ENCODE results near the gene WDR36. TPM values are rescaled to one million over a fixed set of nuclear protein-coding genes. Genes with fewer than 3 reads are reported as not detected.

Gene WDR36
- total and polyA plus RNA-seq, 2 donors = 11.8 to 30.1 TPM

DNA sequence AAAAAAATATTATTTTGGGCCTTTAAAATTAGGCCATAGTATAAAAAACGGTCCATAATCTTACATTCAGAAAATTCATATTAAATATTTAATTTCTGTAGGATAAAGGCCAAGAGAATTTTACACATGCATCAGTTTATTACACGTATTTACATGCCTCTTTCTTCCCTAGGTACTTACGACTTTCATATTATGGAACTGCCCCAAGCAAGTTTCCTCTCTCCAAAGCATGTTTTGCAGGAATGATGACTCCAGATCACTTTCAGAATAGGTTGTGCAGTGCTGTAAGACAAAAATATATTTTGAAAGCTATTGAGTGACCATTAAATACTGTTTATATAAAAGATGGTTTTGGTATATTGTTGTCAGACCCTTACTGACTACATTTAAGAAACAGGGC is 61.8 kb downstream of the WDR36 start:
- WGBS = 97% methylated on average over 3 of the region's 3 CpGs
- Histone ChIP-seq H3K9me3 (ENCODE audit: control insufficient read depth in 2 of 2, insufficient read depth in 1 of 2, low read length in 1 of 2) (no peaks in the 10 kb centered on the region), H3K4me1 (ENCODE audit: control insufficient read depth in 2 of 2, insufficient read depth in 2 of 2, low read length in 2 of 2) (peaks cover 0 to 15% of the 10 kb centered on the region in 2 donors), H3K4me3 (ENCODE audit: low read length in 2 of 2) (no peak overlapping the region), H3K27me3 (ENCODE audit: control insufficient read depth in 2 of 2, insufficient read depth in 1 of 2, low read length in 1 of 2) (no peaks in the 10 kb centered on the region), H3K36me3 (ENCODE audit: control insufficient read depth in 2 of 2, insufficient read depth in 2 of 2, low read length in 1 of 2) (no peaks in the 10 kb centered on the region), H3K27ac (ENCODE audit: low read depth in 1 of 2, low read length in 1 of 2) (no peak overlapping the region)
- DNase-seq (ENCODE audit: low read depth in 6 of 9, low spot score in 9 of 9) = no peak

- H3K36me3 ChIP-seq (ENCODE audit: control insufficient read depth in 2 of 2, insufficient read depth in 2 of 2, low read length in 1 of 2) = no peaks in the 10 kb centered on the region
- WGBS = 29% methylated on average over 9 of the region's 9 CpGs
- peaks cover 0 to 15% of the 10 kb centered on the region in 2 donors for H3K4me1 ChIP-seq (ENCODE audit: control insufficient read depth in 2 of 2, insufficient read depth in 2 of 2, low read length in 2 of 2)
- no peak overlapping the region for H3K27ac ChIP-seq (ENCODE audit: low read depth in 1 of 2, low read length in 1 of 2)
- no peaks in the 10 kb centered on the region for H3K9me3 ChIP-seq (ENCODE audit: control insufficient read depth in 2 of 2, insufficient read depth in 1 of 2, low read length in 1 of 2)
- peak; percentile 37 to 93 (median 84) for DNase-seq (ENCODE audit: low read depth in 6 of 9, low spot score in 9 of 9)
- no peaks in the 10 kb centered on the region for H3K27me3 ChIP-seq (ENCODE audit: control insufficient read depth in 2 of 2, insufficient read depth in 1 of 2, low read length in 1 of 2)
- no peak overlapping the region for H3K4me3 ChIP-seq (ENCODE audit: low read length in 2 of 2)
Measured at GRCh38 chr5:111158105-111158744, 66.1 kb downstream of the WDR36 start.

DNA sequence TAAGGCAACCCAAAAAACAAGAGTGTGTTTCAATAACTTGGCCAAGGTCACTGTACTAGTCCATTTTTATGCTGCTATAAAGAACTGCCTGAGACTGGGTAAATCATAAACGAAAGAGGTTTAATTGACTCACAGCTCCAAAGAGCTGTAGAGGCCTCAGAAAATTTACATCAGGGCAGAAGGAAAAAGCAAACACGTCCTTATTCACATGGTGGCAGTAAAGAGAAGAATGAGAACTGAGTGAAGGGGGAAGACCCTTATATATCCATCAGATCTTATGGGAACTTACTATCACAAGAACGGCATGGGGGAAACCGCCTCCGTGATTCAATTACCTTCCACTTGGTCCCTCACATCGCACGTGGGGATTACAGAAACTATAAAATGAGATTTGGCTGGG is 67.7 kb downstream of the WDR36 start:
- H3K36me3 ChIP-seq (ENCODE audit: control insufficient read depth in 2 of 2, insufficient read depth in 2 of 2, low read length in 1 of 2) = no peaks in the 10 kb centered on the region
- peak in 4 of 9 donors; percentile 29 to 68 (median 34) for DNase-seq (ENCODE audit: low read depth in 6 of 9, low spot score in 9 of 9)
- H3K27me3 ChIP-seq (ENCODE audit: control insufficient read depth in 2 of 2, insufficient read depth in 1 of 2, low read length in 1 of 2) = no peaks in the 10 kb centered on the region
- H3K4me3 ChIP-seq (ENCODE audit: low read length in 2 of 2) = no peak overlapping the region
- H3K9me3 ChIP-seq (ENCODE audit: control insufficient read depth in 2 of 2, insufficient read depth in 1 of 2, low read length in 1 of 2) = no peaks in the 10 kb centered on the region
- no peak overlapping the region for H3K27ac ChIP-seq (ENCODE audit: low read depth in 1 of 2, low read length in 1 of 2)
- WGBS = 73% methylated on average over 7 of the region's 7 CpGs
- H3K4me1 ChIP-seq (ENCODE audit: control insufficient read depth in 2 of 2, insufficient read depth in 2 of 2, low read length in 2 of 2) = peaks cover 0 to 15% of the 10 kb centered on the region in 2 donors

DNA sequence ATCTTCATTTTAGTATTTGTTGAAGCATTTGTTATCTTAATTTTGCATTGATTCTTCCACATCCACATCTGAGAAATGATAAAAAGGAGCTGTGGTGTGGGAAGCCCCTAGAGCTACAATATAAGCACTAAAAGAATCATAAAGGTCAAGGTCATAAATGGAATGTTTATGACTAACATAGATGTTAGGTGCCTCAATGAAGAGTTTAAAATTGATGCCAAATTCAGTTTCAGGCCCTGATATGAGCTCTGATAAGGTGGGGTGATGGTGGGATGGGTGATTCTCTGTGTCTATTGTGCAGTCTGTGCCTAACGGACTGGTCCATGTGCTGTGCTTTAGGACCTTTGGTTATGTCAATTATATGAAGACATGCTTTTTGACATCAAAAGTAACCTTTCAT is 70.9 kb downstream of the WDR36 start:
- H3K27ac ChIP-seq (ENCODE audit: low read depth in 1 of 2, low read length in 1 of 2) = no peak overlapping the region
- no peak overlapping the region for H3K4me3 ChIP-seq (ENCODE audit: low read length in 2 of 2)
- no peaks in the 10 kb centered on the region for H3K36me3 ChIP-seq (ENCODE audit: control insufficient read depth in 2 of 2, insufficient read depth in 2 of 2, low read length in 1 of 2)
- H3K4me1 ChIP-seq (ENCODE audit: control insufficient read depth in 2 of 2, insufficient read depth in 2 of 2, low read length in 2 of 2) = no peaks in the 10 kb centered on the region
- H3K9me3 ChIP-seq (ENCODE audit: control insufficient read depth in 2 of 2, insufficient read depth in 1 of 2, low read length in 1 of 2) = no peaks in the 10 kb centered on the region
- H3K27me3 ChIP-seq (ENCODE audit: control insufficient read depth in 2 of 2, insufficient read depth in 1 of 2, low read length in 1 of 2) = no peaks in the 10 kb centered on the region
- DNase-seq (ENCODE audit: low read depth in 6 of 9, low spot score in 9 of 9) = no peak
- 97% methylated on average over 1 of the region's 1 CpG for WGBS

DNA sequence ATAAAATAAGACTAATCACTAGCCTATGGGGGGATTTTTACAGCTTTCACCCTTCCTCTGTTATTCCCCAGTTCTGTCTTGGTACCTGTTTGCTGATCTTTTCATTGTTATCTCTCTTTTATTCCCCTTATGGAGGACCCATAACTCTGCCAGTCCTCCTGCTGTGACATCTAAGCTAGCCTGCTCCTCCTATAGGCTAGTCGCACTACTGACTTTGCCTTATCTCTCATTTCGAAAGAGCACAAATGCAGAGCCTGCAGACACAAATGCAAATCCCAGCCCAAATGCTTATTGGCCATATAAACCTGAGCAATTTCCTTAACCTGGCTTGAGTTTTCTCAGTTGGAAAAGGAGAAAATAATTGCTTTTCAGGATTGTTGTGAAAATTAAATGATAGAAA is 72.9 kb downstream of the WDR36 start:
- no peaks in the 10 kb centered on the region for H3K36me3 ChIP-seq (ENCODE audit: control insufficient read depth in 2 of 2, insufficient read depth in 2 of 2, low read length in 1 of 2)
- 79% methylated on average over 2 of the region's 2 CpGs for WGBS
- H3K27me3 ChIP-seq (ENCODE audit: control insufficient read depth in 2 of 2, insufficient read depth in 1 of 2, low read length in 1 of 2) = no peaks in the 10 kb centered on the region
- no peak overlapping the region for H3K27ac ChIP-seq (ENCODE audit: low read depth in 1 of 2, low read length in 1 of 2)
- no peak overlapping the region for H3K4me3 ChIP-seq (ENCODE audit: low read length in 2 of 2)
- H3K9me3 ChIP-seq (ENCODE audit: control insufficient read depth in 2 of 2, insufficient read depth in 1 of 2, low read length in 1 of 2) = no peaks in the 10 kb centered on the region
- no peak for DNase-seq (ENCODE audit: low read depth in 6 of 9, low spot score in 9 of 9)
- no peaks in the 10 kb centered on the region for H3K4me1 ChIP-seq (ENCODE audit: control insufficient read depth in 2 of 2, insufficient read depth in 2 of 2, low read length in 2 of 2)

DNA sequence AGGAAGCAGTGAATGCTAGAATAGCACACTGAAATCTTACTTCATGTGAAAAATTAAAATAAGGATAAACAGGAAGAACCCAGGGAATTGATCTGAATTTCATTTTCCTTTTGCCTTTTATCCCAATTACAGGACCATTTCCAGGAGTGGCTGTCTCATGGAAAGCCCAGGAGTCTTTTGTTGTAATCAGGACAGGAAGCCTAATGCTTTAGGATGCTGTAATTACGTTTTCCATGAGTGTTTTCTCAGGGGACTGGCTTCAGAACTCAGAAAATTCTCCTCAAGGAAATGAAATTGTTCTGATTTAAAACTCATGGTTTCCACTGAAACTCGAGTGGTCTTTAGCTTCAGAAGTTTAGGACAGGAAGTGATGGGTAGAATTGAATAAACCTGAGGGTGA is 75.4 kb downstream of the WDR36 start:
- WGBS = 85% methylated on average over 2 of the region's 2 CpGs
- no peak for DNase-seq (ENCODE audit: low read depth in 6 of 9, low spot score in 9 of 9)
- Histone ChIP-seq H3K9me3 (ENCODE audit: control insufficient read depth in 2 of 2, insufficient read depth in 1 of 2, low read length in 1 of 2) (no peaks in the 10 kb centered on the region), H3K27me3 (ENCODE audit: control insufficient read depth in 2 of 2, insufficient read depth in 1 of 2, low read length in 1 of 2) (no peaks in the 10 kb centered on the region), H3K27ac (ENCODE audit: low read depth in 1 of 2, low read length in 1 of 2) (no peak overlapping the region), H3K4me3 (ENCODE audit: low read length in 2 of 2) (no peak overlapping the region), H3K36me3 (ENCODE audit: control insufficient read depth in 2 of 2, insufficient read depth in 2 of 2, low read length in 1 of 2) (no peaks in the 10 kb centered on the region), H3K4me1 (ENCODE audit: control insufficient read depth in 2 of 2, insufficient read depth in 2 of 2, low read length in 2 of 2) (peaks cover 0 to 4% of the 10 kb centered on the region in 2 donors)

DNA sequence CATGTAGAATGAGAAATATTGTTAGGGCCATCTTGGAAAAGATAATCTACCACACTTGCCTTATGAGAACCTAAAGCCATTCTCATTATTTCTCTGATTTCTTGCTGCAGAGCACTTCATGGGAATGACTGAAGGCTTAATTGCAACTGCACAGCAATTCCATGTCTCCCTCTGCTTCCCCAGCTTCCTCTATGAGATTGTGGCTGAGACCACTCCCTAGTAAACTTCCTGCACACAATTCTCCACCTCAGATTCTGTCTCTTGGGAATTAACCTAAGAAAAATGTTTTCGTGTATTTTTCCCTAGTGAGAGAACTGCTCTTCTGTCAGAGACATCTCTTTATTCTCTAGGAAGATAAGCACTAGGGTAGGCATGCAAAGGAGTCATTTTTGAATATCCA is 76.5 kb downstream of the WDR36 start:
- H3K36me3 ChIP-seq (ENCODE audit: control insufficient read depth in 2 of 2, insufficient read depth in 2 of 2, low read length in 1 of 2) = no peaks in the 10 kb centered on the region
- no peaks in the 10 kb centered on the region for H3K9me3 ChIP-seq (ENCODE audit: control insufficient read depth in 2 of 2, insufficient read depth in 1 of 2, low read length in 1 of 2)
- no peak overlapping the region for H3K27ac ChIP-seq (ENCODE audit: low read depth in 1 of 2, low read length in 1 of 2)
- peaks cover 0 to 4% of the 10 kb centered on the region in 2 donors for H3K4me1 ChIP-seq (ENCODE audit: control insufficient read depth in 2 of 2, insufficient read depth in 2 of 2, low read length in 2 of 2)
- WGBS = 0% methylated on average over 1 of the region's 1 CpG
- H3K27me3 ChIP-seq (ENCODE audit: control insufficient read depth in 2 of 2, insufficient read depth in 1 of 2, low read length in 1 of 2) = no peaks in the 10 kb centered on the region
- no peak overlapping the region for H3K4me3 ChIP-seq (ENCODE audit: low read length in 2 of 2)
- no peak for DNase-seq (ENCODE audit: low read depth in 6 of 9, low spot score in 9 of 9)

GRCh38 chr5:111169269-111169668 is 77.1 kb downstream of the WDR36 start:
- Histone ChIP-seq H3K9me3 (ENCODE audit: control insufficient read depth in 2 of 2, insufficient read depth in 1 of 2, low read length in 1 of 2) (no peaks in the 10 kb centered on the region), H3K4me1 (ENCODE audit: control insufficient read depth in 2 of 2, insufficient read depth in 2 of 2, low read length in 2 of 2) (peaks cover 0 to 4% of the 10 kb centered on the region in 2 donors), H3K4me3 (ENCODE audit: low read length in 2 of 2) (no peak overlapping the region), H3K27me3 (ENCODE audit: control insufficient read depth in 2 of 2, insufficient read depth in 1 of 2, low read length in 1 of 2) (no peaks in the 10 kb centered on the region), H3K36me3 (ENCODE audit: control insufficient read depth in 2 of 2, insufficient read depth in 2 of 2, low read length in 1 of 2) (no peaks in the 10 kb centered on the region), H3K27ac (ENCODE audit: low read depth in 1 of 2, low read length in 1 of 2) (no peak overlapping the region)
- 73% methylated on average over 2 of the region's 2 CpGs for WGBS
- peak in 1 of 9 donors; percentile 15 for DNase-seq (ENCODE audit: low read depth in 6 of 9, low spot score in 9 of 9)

DNA sequence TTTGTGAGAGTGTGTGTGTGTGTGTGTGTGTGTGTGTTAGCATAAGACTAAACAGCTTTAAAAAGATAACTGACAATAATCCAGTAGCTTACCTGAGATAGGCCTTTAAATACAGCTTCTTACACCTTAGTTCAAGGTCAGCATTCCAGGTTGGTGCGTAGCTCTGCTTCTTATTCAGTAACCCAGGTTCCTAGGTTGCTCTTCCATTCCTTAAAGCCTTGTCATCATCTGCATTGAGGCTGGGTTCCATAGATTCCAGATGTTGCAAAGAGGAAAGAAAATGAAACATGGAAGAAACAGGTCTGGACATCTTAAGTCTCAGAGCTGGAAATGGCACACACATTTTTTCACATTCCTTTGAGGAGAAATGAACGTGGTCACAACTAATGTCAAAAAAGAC is 78.1 kb downstream of the WDR36 start:
- DNase-seq (ENCODE audit: low read depth in 6 of 9, low spot score in 9 of 9) = no peak
- H3K36me3 ChIP-seq (ENCODE audit: control insufficient read depth in 2 of 2, insufficient read depth in 2 of 2, low read length in 1 of 2) = no peaks in the 10 kb centered on the region
- H3K27me3 ChIP-seq (ENCODE audit: control insufficient read depth in 2 of 2, insufficient read depth in 1 of 2, low read length in 1 of 2) = no peaks in the 10 kb centered on the region
- H3K4me3 ChIP-seq (ENCODE audit: low read length in 2 of 2) = no peak overlapping the region
- WGBS = 94% methylated on average over 2 of the region's 2 CpGs
- no peaks in the 10 kb centered on the region for H3K9me3 ChIP-seq (ENCODE audit: control insufficient read depth in 2 of 2, insufficient read depth in 1 of 2, low read length in 1 of 2)
- H3K4me1 ChIP-seq (ENCODE audit: control insufficient read depth in 2 of 2, insufficient read depth in 2 of 2, low read length in 2 of 2) = peaks cover 0 to 4% of the 10 kb centered on the region in 2 donors
- no peak overlapping the region for H3K27ac ChIP-seq (ENCODE audit: low read depth in 1 of 2, low read length in 1 of 2)

Measured in thymus (tissue), 11 donors.